HEK293 (cell line): ENCODE data around the gene TRAF6.

ENCODE experiments used
- ATF2 ChIP-seq: fragments of 450-650 bp; formaldehyde crosslinking; IDR thresholded peaks from 2 replicates; pipeline ENCODE4 v1.5.1; 2016; ENCODE audit warnings: missing biosample characterization, missing genetic modification characterization, low read depth
- BCL11A ChIP-seq: fragments of 450-650 bp; formaldehyde crosslinking; IDR thresholded peaks from 2 replicates; pipeline ENCODE4 v1.5.1; 2016; ENCODE audit warnings: low read depth, missing biosample characterization, missing genetic modification characterization
- CTCF ChIP-seq: fragments of 450-650 bp; formaldehyde crosslinking; IDR thresholded peaks from 2 replicates; pipeline ENCODE4 v1.5.1; 2016; ENCODE audit warnings: missing biosample characterization, missing genetic modification characterization
- PRDM10 ChIP-seq: fragments of 450-650 bp; formaldehyde crosslinking; IDR thresholded peaks from 2 replicates; pipeline ENCODE4 v1.5.1; 2016; ENCODE audit warnings: missing biosample characterization, missing genetic modification characterization
- REST ChIP-seq: fragments of 450-650 bp; formaldehyde crosslinking; IDR thresholded peaks from 2 replicates; pipeline ENCODE4 v1.5.1; 2016; ENCODE audit warnings: missing biosample characterization, missing genetic modification characterization
- ZBTB44 ChIP-seq: fragments of 450-650 bp; IDR thresholded peaks from 2 replicates; pipeline ENCODE4 v1.5.1; 2018; ENCODE audit warnings: missing biosample characterization, mild to moderate bottlenecking, missing genetic modification characterization
- ZBTB7A ChIP-seq: fragments of 450-650 bp; formaldehyde crosslinking; IDR thresholded peaks from 2 replicates; pipeline ENCODE4 v1.5.1; 2016; ENCODE audit warnings: low read depth, missing biosample characterization, missing genetic modification characterization
- ZEB2 ChIP-seq: fragments of 450-650 bp; formaldehyde crosslinking; IDR thresholded peaks from 2 replicates; pipeline ENCODE4 v1.5.1; 2016; ENCODE audit warnings: missing biosample characterization, missing genetic modification characterization
- ZNF221 ChIP-seq: fragments of 450-650 bp; formaldehyde crosslinking; IDR thresholded peaks from 2 replicates; pipeline ENCODE4 v1.5.1; 2017; ENCODE audit warnings: missing biosample characterization, missing genetic modification characterization, borderline replicate concordance
- ZNF274 ChIP-seq, 2 experiments: fragments of 200-500 bp in 1 of 2; fragments of 450-650 bp in 1 of 2; sonication (Bioruptor generic) in 1 of 2; formaldehyde crosslinking in 1 of 2; IDR thresholded peaks; 2 replicates each; pipeline versions ENCODE4 v1.5.1 to v1.6.1; 2014 to 2016; ENCODE audit warnings: borderline replicate concordance in 1 of 2, inconsistent platforms in 1 of 2, low read length in 1 of 2, missing biosample characterization in 1 of 2, missing genetic modification characterization in 1 of 2
- ZNF677 ChIP-seq: fragments of 450-650 bp; IDR thresholded peaks from 2 replicates; pipeline ENCODE4 v1.5.0; 2018; ENCODE audit warnings: missing biosample characterization, mild to moderate bottlenecking, missing genetic modification characterization, moderate library complexity
- ZNF830 ChIP-seq: fragments of 450-650 bp; IDR thresholded peaks from 2 replicates; pipeline ENCODE4 v1.5.0; 2018; ENCODE audit warnings: missing biosample characterization, missing genetic modification characterization, low read depth, mild to moderate bottlenecking, moderate library complexity

GRCh38 chr11:36550385-36551115 is 40.5 kb upstream of the TRAF6 start:
- TF ChIP-seq PRDM10 (tag by site-specific recombination): no peak
- TF ChIP-seq BCL11A: no peak
- TF ChIP-seq CTCF (tag by site-specific recombination): no peak
- no peak for TF ChIP-seq REST
- TF ChIP-seq ZNF221: no peak
- TF ChIP-seq ATF2 (tag by site-specific recombination): no peak
- TF ChIP-seq ZNF274 (IDR thresholded peaks at IDR 0.05; ENCODE audit: low read length): no peak
- no peak for TF ChIP-seq ZNF274 (tag by site-specific recombination; IDR thresholded peaks at IDR 0.05; ENCODE audit: borderline replicate concordance)
- TF ChIP-seq ZNF677 (tag by site-specific recombination): no peak
- TF ChIP-seq ZEB2 (tag by site-specific recombination): no peak
- TF ChIP-seq ZNF830 (tag by site-specific recombination): no peak
- TF ChIP-seq ZBTB44 (tag by site-specific recombination): no peak
- TF ChIP-seq ZBTB7A (tag by site-specific recombination): no peak
